ENCODE measurements around the gene RPL4.

GRCh38 chr15:66477011-66477410 lies 27.6 kb downstream of the RPL4 start:
- TF ChIP-seq, protein P1, sequence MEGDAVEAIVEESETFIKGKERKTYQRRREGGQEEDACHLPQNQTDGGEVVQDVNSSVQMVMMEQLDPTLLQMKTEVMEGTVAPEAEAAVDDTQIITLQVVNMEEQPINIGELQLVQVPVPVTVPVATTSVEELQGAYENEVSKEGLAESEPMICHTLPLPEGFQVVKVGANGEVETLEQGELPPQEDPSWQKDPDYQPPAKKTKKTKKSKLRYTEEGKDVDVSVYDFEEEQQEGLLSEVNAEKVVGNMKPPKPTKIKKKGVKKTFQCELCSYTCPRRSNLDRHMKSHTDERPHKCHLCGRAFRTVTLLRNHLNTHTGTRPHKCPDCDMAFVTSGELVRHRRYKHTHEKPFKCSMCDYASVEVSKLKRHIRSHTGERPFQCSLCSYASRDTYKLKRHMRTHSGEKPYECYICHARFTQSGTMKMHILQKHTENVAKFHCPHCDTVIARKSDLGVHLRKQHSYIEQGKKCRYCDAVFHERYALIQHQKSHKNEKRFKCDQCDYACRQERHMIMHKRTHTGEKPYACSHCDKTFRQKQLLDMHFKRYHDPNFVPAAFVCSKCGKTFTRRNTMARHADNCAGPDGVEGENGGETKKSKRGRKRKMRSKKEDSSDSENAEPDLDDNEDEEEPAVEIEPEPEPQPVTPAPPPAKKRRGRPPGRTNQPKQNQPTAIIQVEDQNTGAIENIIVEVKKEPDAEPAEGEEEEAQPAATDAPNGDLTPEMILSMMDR (IDR thresholded peaks at IDR 0.05), result no peak
- TF ChIP-seq POLR2A (IDR thresholded peaks at IDR 0.05) (no peak), EP300 (IDR thresholded peaks at IDR 0.05) (no peak)
